Endometrium (tissue), 2 donors: ENCODE data around the gene VIPAS39.
"Not testable (repeated sequence)": the region's sequence is repeated elsewhere in the genome, so short reads cannot be mapped to it uniquely, and the experiment has no call there.

ENCODE experiments used
- FAIRE-seq: peaks from 2 replicates; lab custom pipeline; 2012; peaks lifted over from hg19 to GRCh38; lab: Jason Lieb, UNC
- donor health status: control.
- donor health status: control.

Gene VIPAS39

DNA sequence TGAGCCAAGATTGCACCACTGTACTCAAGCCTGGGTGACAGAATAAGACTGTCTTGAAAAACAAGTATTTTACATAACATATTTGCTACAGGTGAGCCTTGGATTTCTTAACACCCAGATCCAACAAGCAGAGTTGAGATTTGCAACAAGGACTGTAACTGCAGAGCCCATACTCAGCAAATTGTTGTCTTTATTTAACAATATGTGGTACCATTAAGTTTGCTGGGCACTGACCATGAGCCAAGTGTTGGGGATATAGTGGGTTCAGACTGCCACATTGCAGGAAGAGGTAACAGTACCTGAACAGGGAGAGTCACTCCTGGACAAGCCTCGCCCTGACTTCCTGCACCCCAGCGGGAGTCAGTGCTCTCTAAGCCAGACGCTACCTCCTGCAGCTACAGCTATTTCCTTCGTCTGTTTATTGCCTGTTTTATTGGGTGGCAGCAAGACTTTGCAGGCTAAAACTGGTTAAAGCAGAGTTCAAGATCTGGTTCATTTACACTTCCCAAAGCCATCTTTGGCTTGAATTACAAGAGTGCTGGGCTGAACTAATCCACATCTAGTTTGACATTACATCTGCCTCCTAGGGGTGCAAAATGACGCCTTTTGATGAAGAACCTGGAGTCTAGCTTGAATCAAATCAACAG, 12.9 kb upstream of the VIPAS39 start:
- no peak for FAIRE-seq

- no peak for FAIRE-seq
Measured at GRCh38 chr14:77469539-77469938, 12.1 kb upstream of the VIPAS39 start.

DNA sequence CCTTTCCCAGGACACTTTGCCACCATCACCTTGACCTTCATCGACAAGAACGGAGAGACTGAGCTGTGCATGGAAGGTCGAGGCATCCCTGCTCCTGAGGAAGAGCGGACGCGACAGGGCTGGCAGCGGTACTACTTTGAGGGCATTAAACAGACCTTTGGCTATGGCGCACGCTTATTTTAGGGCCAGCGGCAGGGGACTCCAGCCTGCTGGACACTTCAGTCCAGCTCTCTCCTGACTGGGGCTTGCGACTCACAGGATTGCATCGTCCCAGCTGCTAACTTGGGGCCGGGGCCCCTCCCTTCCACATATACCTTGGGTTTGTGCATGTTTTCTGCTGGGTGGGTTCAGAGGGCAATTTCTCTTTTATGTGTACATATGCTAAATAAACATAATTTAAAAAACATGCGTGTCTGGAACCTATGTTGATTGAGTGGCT, 11.7 kb upstream of the VIPAS39 start:
- no peak for FAIRE-seq

GRCh38 chr14:77467801-77468200, 10.4 kb upstream of the VIPAS39 start:
- FAIRE-seq: no peak

- FAIRE-seq: no peak
Measured at GRCh38 chr14:77459072-77459723, 1.8 kb upstream of the VIPAS39 start.

GRCh38 chr14:77458249-77458950, 999 bp upstream of the VIPAS39 start:
- no peak for FAIRE-seq

- no peak for FAIRE-seq
Measured at GRCh38 chr14:77457115-77457521, 283 bp downstream of the VIPAS39 start.

DNA sequence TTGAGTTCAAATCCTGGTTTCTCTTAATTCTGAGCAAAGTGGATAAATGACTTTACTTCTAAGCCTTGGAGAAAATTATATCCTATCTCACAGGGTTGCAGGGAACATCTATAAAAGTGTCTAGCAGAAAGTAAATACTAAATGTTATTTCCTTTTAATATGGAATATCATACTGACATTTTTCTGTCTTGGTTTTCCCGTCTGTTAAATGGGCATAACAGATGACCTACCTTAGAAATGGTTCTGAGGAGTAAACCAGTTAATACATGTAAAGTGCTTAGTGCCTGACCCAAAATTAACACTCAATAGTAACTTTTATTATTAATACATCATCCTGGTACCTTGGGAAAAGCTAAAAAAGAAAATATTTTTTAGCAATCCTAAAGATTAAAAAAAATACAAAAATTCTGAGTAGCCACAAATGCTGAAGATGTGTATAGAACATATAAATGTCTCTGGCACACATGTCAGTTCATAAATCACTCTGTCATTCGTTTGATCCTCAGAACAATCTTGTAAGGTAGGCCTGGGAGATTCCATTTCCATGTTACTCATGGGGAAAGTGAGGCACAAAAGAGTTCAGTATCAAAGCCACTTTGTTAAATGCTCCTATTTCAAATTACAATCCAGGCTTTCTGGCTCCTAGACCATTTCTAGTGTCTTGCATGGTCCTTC, 1.3 kb downstream of the VIPAS39 start:
- FAIRE-seq: no peak

GRCh38 chr14:77442196-77442595, 15.2 kb downstream of the VIPAS39 start:
- no peak for FAIRE-seq

DNA sequence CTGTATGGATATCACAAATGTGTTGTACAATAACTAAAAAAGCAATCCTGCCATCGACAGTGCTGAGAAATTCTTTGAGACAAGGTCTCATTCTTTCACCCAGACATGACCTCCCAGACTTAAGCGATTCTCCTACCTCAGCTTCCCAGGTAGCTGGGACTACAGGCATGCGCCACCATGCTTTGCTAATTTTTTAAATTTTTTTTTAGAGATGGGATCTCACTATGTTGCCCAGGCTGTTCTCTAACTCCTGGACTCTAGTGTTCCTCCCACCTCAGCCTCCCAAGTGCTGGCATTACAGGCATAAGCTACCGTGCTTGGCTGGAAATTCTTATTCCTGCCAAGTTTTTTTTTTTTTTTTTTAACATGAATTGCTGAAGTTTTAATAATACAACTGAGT, 17.5 kb downstream of the VIPAS39 start:
- FAIRE-seq: no peak

GRCh38 chr14:77438596-77438995, 18.8 kb downstream of the VIPAS39 start:
- peak; percentile 53 for FAIRE-seq

GRCh38 chr14:77436042-77436441, 21.4 kb downstream of the VIPAS39 start:
- FAIRE-seq: no peak

DNA sequence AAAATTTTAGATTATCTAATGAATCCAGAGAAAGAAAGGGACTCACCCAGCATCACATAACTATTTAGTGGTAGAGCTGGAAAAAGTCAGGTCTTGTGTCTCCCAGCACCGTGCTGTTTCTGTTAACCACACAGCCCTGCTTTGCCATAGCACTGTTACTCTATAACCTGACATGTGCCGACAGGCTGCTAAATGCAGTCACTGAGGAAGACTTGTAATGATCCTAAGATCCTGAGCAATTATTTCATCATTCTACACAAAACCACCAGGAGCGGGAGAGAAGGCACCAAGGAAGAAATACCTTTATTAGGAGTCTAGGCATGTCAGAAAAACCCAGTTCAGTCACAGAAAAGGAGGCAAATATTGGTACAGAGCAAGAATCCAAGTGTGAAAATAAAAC, 31.0 kb downstream of the VIPAS39 start:
- FAIRE-seq: no peak

GRCh38 chr14:77424862-77425261, 32.5 kb downstream of the VIPAS39 start:
- FAIRE-seq: no peak

GRCh38 chr14:77423423-77423822, 34.0 kb downstream of the VIPAS39 start, which contains the start of gene NOXRED1:
TSS of gene NOXRED1 (minus strand) at chr14:77423523. CDS start at chr14:77422889, 634 bp downstream.
- FAIRE-seq: no peak

GRCh38 chr14:77421201-77421600, 36.2 kb downstream of the VIPAS39 start:
- FAIRE-seq: no peak

- FAIRE-seq: no peak
Measured at GRCh38 chr14:77416836-77417235, 40.6 kb downstream of the VIPAS39 start.

DNA sequence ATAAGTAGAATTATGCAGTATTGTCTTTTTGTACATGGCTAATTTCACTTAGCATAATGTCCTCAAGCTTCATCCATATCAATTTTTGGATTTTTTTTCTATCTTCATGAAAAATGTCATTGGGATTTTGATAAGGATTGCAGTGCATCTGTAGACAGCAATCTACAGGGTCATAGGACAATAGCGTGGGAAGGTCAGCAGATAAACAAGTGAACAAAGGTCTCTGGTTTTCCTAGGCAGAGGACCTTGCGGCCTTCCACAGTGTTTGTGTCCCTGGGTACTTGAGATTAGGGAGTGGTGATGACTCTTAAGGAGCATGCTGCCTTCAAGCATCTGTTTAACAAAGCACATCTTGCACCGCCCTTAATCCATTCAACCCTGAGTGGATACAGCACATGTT, 41.3 kb downstream of the VIPAS39 start:
- not testable (repeated sequence) for FAIRE-seq

GRCh38 chr14:77415403-77416030, 41.9 kb downstream of the VIPAS39 start:
- FAIRE-seq: not testable (repeated sequence)

DNA sequence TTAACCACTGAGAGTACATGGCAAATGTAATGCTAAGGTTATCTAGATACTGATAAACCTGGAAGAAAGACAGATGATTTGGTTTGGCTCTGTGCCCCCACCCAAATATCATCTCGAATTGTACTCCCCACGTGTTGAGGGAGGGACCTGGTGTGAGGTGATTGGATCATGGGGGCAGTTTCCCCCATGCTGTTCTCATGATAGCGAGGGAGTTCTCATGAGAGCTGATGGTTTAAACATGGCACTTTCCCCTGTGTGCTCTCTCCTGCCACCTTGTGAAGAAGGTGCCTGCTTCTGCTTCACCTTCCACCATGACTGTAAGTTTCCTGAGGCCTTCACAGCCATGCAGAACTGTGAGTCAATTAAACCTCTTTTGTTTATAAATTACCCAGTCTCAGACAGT, 48.3 kb downstream of the VIPAS39 start:
- no peak for FAIRE-seq

DNA sequence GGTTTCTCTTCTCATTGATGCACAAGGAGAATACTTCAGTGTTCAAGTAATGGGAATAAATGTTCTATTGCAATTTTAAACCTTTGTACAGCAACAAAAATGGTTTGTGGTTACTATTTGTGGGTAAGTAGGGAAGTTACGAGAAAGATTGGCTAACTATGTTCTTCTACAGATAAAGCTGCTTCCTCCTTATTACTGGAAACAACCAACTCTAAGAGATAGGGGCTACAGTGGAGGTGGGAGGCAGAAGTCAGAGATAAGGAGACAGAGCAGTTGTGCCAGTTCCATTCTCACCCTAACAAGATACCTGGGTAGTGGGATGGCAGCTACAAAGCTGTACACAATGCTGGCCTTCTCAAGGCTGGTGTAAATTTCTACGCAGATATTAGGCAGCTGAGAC, 50.2 kb downstream of the VIPAS39 start:
- no peak for FAIRE-seq

DNA sequence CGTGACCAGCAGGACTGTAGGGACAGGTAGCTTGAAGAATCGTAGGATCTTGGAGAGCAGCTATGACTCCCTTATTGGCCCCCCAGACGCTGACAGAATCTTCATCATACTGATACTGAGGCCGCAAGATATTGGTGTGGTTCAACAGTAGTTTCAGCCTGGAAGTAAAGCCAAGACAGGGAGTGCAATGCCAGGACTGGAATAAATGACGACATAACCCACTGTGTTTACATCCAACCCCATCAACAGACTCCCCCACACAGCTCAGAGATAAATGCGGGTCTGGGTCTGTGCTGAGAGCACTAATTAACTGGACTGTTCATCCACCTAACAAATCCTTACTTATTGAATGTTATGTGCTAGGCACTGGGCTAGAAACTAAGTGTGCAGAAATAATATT, 50.7 kb downstream of the VIPAS39 start:
- no peak for FAIRE-seq
